RCC 7860 (cell line): ENCODE data around the gene CRLF1.
"Not testable (repeated sequence)": the region's sequence is repeated elsewhere in the genome, so short reads cannot be mapped to it uniquely, and the experiment has no call there.

ENCODE experiments used
- DNase-seq: peaks from one replicate; pipeline ENCODE4 v3.0.0-alpha.2; 2015; ENCODE audit warnings: low spot score
- FAIRE-seq: peaks from 2 replicates; lab custom pipeline; 2012; peaks lifted over from hg19 to GRCh38; lab: Jason Lieb, UNC

CRLF1 gene

GRCh38 chr19:18609717-18610051, 3.1 kb upstream of the CRLF1 start:
- no peak for DNase-seq
- FAIRE-seq, result no peak

GRCh38 chr19:18608805-18609716, 2.5 kb upstream of the CRLF1 start:
- DNase-seq (no peak), FAIRE-seq (no peak)

GRCh38 chr19:18608102-18608804, 1.7 kb upstream of the CRLF1 start:
- FAIRE-seq (no peak), DNase-seq (no peak)

GRCh38 chr19:18607226-18608101, 865 bp upstream of the CRLF1 start:
- DNase-seq (no peak), FAIRE-seq (no peak)

GRCh38 chr19:18605546-18606280, 886 bp downstream of the CRLF1 start:
- no peak for FAIRE-seq
- no peak for DNase-seq

- no peak for DNase-seq
- no peak for FAIRE-seq
Observed at GRCh38 chr19:18605196-18605545, 1.4 kb downstream of the CRLF1 start.

- DNase-seq, result no peak
Observed at GRCh38 chr19:18604820-18605159, 1.8 kb downstream of the CRLF1 start.

GRCh38 chr19:18603958-18604819, 2.4 kb downstream of the CRLF1 start:
- FAIRE-seq (no peak), DNase-seq (no peak)

More at GRCh38 chr19:18604820-18605159, 1.8 kb downstream of the CRLF1 start:
- no peak for FAIRE-seq

GRCh38 chr19:18603255-18603957, 3.2 kb downstream of the CRLF1 start:
- DNase-seq, result no peak
- FAIRE-seq, result no peak

- FAIRE-seq (no peak), DNase-seq (no peak)
Observed at GRCh38 chr19:18601875-18602274, 4.7 kb downstream of the CRLF1 start.

- not testable (repeated sequence) for FAIRE-seq, DNase-seq
Observed at GRCh38 chr19:18600692-18601397, 5.8 kb downstream of the CRLF1 start.

GRCh38 chr19:18599485-18599884, 7.1 kb downstream of the CRLF1 start:
- FAIRE-seq (no peak), DNase-seq (no peak)

- no peak for FAIRE-seq
- DNase-seq, result no peak
Observed at GRCh38 chr19:18597809-18598660, 8.6 kb downstream of the CRLF1 start.

GRCh38 chr19:18596752-18597157, 9.8 kb downstream of the CRLF1 start:
- DNase-seq, result no peak

GRCh38 chr19:18595475-18595874, 11.1 kb downstream of the CRLF1 start:
- FAIRE-seq, result no peak
- DNase-seq, result no peak

More at GRCh38 chr19:18596752-18597157, 9.8 kb downstream of the CRLF1 start:
- FAIRE-seq, result no peak

- no peak for DNase-seq
- no peak for FAIRE-seq
Observed at GRCh38 chr19:18594824-18595373, 11.7 kb downstream of the CRLF1 start.
